Neural crest cell (in vitro differentiated cells): Measurements from ENCODE around the gene SRMS. TPM values are rescaled to one million over a fixed set of nuclear protein-coding genes. Genes with fewer than 3 reads are reported as not detected.

Experiments used
- DNase-seq: peaks from one replicate; pipeline ENCODE4 v3.0.0; 2021; ENCODE audit warnings: low read depth, mixed read lengths, low spot score
- H3K27ac Mint-ChIP-seq: one replicate; pipeline ENCODE4 v1.8.0; 2021; ENCODE audit warnings: mild to moderate bottlenecking, mixed read lengths; ENCODE audit not compliant: unreplicated experiment
- H3K27me3 Mint-ChIP-seq: 2 replicates; pipeline ENCODE4 v1.8.0; 2021; ENCODE audit warnings: low read depth, mild to moderate bottlenecking, mixed read lengths
- H3K36me3 Mint-ChIP-seq: 2 replicates; pipeline ENCODE4 v1.8.0; 2021; ENCODE audit warnings: low read depth, mild to moderate bottlenecking, mixed read lengths
- H3K4me1 Mint-ChIP-seq: 2 replicates; pipeline ENCODE4 v1.8.0; 2021; ENCODE audit warnings: mixed read lengths
- H3K4me3 Mint-ChIP-seq: one replicate; pipeline ENCODE4 v1.8.0; 2021; ENCODE audit warnings: mild to moderate bottlenecking, mixed read lengths
- H3K9me3 Mint-ChIP-seq: 2 replicates; pipeline ENCODE4 v1.8.0; 2021; ENCODE audit warnings: mixed read lengths
- total RNA-seq: library from RNA; stranded (reverse); gene quantifications from 2 replicates; pipeline ENCODE4 v1.2.1, GENCODE V29; 2021
- TF ChIP-seq, protein P1 (sequence below): fragments of 200-600 bp; sonication (generic); conservative IDR thresholded peaks from 2 replicates; pipeline ENCODE4 v1.5.0; 2021; ENCODE audit warnings: antibody characterized with exemption, mild to moderate bottlenecking

Gene SRMS
- total RNA-seq, 1 donor from 2014 or later, result not detected

GRCh38 chr20:63536997-63537524 lies 10.5 kb downstream of the SRMS start, which contains the start of gene PTK6:
Gene PTK6, minus strand, starts transcription at chr20:63537376. Its CDS starts 62 bp downstream, at chr20:63537314.
- H3K4me3 Mint-ChIP-seq, result no peak within 1 kb of the TSS
- no peaks in the 10 kb centered on the region for H3K9me3 Mint-ChIP-seq
- peaks cover 6% of the 10 kb centered on the region for H3K4me1 Mint-ChIP-seq
- no peaks in the 10 kb centered on the region for H3K36me3 Mint-ChIP-seq
- H3K27me3 Mint-ChIP-seq, result peaks cover 1% of the 10 kb centered on the region
- TF ChIP-seq, protein P1, sequence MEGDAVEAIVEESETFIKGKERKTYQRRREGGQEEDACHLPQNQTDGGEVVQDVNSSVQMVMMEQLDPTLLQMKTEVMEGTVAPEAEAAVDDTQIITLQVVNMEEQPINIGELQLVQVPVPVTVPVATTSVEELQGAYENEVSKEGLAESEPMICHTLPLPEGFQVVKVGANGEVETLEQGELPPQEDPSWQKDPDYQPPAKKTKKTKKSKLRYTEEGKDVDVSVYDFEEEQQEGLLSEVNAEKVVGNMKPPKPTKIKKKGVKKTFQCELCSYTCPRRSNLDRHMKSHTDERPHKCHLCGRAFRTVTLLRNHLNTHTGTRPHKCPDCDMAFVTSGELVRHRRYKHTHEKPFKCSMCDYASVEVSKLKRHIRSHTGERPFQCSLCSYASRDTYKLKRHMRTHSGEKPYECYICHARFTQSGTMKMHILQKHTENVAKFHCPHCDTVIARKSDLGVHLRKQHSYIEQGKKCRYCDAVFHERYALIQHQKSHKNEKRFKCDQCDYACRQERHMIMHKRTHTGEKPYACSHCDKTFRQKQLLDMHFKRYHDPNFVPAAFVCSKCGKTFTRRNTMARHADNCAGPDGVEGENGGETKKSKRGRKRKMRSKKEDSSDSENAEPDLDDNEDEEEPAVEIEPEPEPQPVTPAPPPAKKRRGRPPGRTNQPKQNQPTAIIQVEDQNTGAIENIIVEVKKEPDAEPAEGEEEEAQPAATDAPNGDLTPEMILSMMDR, result no peak
- no peak for DNase-seq
- no peak within 1 kb of the TSS for H3K27ac Mint-ChIP-seq

DNA sequence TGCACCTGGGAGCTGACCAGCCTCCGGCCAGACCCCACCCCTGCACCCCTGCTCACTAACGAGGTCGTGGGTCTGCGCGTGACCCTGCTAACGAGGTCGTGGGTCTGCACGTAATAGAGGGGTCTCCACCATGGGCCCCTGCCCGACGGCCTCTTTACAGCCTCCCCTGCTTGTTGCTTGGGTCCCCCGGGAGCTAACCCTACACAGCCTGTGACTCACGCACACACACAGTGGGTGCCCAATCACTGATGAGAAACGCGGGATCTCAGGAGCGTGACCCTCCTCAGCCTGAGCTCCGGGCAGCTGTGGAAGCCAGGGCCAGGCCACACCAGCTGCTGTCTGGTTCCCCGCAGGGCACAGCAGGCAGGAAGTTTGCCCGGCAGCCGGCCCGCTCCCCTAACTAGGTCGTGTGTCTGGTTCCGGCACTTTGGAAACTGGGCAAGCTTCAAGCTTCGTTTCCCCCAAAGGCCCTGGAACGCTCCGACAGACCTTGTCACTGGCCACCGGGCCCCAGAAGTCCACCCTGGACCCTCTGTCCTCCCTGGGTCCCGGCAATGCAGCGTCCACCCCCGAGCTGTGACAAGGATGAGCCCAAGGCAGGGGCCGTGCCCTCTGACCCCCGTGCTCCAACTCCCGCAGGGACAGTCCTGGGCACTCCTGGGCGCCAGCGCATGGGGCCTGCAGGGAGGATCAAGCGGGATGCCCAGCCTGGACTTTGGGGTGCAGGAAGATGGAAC lies 11.1 kb downstream of the SRMS start:
- no peak for DNase-seq
- Mint-ChIP-seq H3K36me3 (no peaks in the 10 kb centered on the region), H3K4me3 (no peak overlapping the region), H3K27ac (no peak overlapping the region), H3K27me3 (peaks cover 5% of the 10 kb centered on the region), H3K4me1 (peaks cover 9% of the 10 kb centered on the region), H3K9me3 (no peaks in the 10 kb centered on the region)
- TF ChIP-seq, protein P1, result no peak

DNA sequence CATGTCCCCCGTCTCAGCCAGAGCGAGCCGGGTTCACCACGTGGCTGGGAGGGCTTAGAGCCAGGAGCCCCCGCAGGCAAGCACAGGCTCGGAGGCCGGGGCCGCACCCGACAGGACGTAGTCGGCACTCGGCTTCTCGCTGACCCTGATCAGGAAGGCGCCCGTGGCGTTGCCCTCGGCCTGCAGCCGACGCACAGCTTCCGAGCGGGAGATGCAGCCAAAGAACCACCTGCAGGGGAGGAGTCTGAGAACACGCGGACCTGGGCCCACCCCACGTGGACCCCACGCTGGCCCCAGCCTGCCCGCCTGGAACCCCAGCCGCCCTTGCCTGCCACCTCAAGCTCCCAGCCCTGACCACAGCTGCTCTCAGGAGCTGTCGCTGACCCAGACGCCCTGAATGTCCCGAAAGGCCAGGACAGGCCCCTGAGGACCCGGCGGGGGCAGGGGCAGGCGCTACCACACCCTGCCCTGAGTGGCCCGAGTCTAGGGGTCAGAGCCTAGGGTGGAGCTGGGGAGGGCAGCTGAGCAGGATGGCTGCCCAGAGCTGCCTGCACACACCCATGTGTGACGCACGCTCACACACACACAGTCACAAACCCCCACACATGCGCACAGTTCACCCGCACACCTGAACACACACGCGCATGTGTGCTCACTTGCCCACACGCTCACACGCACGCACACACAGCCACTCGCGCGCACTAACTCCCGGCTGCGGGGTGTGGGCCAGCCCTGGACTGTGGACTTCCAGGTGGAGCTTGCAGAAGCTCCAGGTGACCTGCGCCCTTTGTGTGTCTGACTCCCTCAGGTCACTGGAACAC lies 12.5 kb downstream of the SRMS start:
- TF ChIP-seq, protein P1, result no peak
- Mint-ChIP-seq H3K4me3 (no peak overlapping the region), H3K27ac (no peak overlapping the region), H3K9me3 (no peaks in the 10 kb centered on the region), H3K27me3 (peaks cover 5% of the 10 kb centered on the region), H3K36me3 (no peaks in the 10 kb centered on the region), H3K4me1 (peaks cover 9% of the 10 kb centered on the region)
- no peak for DNase-seq

DNA sequence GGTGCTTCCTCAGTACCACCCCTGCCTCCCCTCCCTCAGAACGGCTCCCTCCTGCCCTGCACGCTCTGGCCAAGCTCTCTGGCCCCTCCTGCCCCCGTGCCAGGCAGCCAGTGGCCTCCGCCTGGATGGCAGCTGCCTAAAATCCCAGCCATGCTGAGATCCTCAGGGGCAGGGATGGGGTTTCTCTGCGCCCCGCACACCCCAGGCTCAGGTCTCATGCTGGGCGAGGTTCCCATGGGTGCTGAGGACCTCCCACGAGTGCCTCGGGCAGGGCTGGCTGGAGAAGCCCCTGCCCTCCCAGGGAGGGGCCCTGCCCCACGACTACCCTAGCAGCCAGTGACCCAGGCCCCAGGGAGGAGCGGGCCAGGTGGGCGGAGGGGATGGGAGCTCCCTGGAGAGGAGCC lies 13.1 kb downstream of the SRMS start:
- TF ChIP-seq, protein P1, result no peak
- H3K27me3 Mint-ChIP-seq, result peaks cover 5% of the 10 kb centered on the region
- DNase-seq, result no peak
- H3K4me1 Mint-ChIP-seq, result peaks cover 9% of the 10 kb centered on the region
- no peak overlapping the region for H3K4me3 Mint-ChIP-seq
- no peak overlapping the region for H3K27ac Mint-ChIP-seq
- H3K9me3 Mint-ChIP-seq, result no peaks in the 10 kb centered on the region
- H3K36me3 Mint-ChIP-seq, result no peaks in the 10 kb centered on the region

DNA sequence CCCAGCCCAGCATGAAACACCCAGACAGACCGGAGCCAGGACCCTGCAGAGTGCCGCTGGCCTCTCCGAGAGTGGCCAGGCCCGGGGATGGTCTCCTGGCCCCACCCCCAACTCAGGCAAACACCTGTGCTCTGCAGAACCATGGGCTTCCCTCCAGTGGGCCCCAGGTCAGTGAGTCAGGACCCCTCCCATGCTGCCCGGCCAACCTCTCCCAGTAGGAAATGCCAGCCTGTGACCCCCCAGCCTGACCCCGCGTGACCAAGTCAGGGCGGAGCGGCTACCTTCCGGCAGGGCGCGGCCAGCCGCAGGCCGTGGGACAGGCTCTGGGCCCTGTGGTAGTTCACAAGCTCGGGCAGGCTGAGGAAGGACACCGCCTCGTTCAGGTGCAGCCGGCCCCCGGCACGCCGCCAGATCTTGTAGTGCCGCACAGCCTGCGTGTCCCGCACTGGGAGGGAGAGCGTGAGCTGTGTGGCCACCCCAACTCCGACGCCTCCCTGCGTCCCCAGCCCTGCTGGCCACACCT lies 13.6 kb downstream of the SRMS start:
- H3K4me3 Mint-ChIP-seq, result no peak overlapping the region
- peaks cover 13% of the 10 kb centered on the region for H3K4me1 Mint-ChIP-seq
- H3K9me3 Mint-ChIP-seq, result no peaks in the 10 kb centered on the region
- TF ChIP-seq, protein P1, result no peak
- H3K27me3 Mint-ChIP-seq, result peaks cover 7% of the 10 kb centered on the region
- no peak overlapping the region for H3K27ac Mint-ChIP-seq
- no peak for DNase-seq
- no peaks in the 10 kb centered on the region for H3K36me3 Mint-ChIP-seq
